Transverse colon (tissue), 4 donors: Measurements from ENCODE around the gene UBAP2L. TPM values are rescaled to one million over a fixed set of nuclear protein-coding genes. Genes with fewer than 3 reads are reported as not detected.

ENCODE experiments used
- DNase-seq: peaks from one replicate; pipeline ENCODE4 v3.0.0-alpha.2; 2019
- H3K27ac ChIP-seq, 4 donors: fragments of 200-600 bp; sonication (generic); 2 replicates each; pipeline ENCODE4 v1.5.1; 2016 to 2018; ENCODE audit warnings: inconsistent platforms in 4 of 4
- H3K27me3 ChIP-seq: fragments of 200-600 bp; sonication (generic); 2 replicates; pipeline ENCODE4 v1.5.1; 2017; ENCODE audit warnings: inconsistent platforms
- H3K36me3 ChIP-seq, 4 donors: fragments of 200-600 bp; sonication (generic); 2 replicates each; pipeline ENCODE4 v1.5.1; 2017 to 2019; ENCODE audit warnings: inconsistent platforms in 4 of 4
- H3K4me1 ChIP-seq, 4 donors: fragments of 200-600 bp; sonication (generic); 2 replicates each; pipeline ENCODE4 v1.5.1; 2017 to 2020; ENCODE audit warnings: inconsistent platforms in 4 of 4
- H3K4me3 ChIP-seq, 4 donors: fragments of 200-600 bp; sonication (generic); 1 replicate in 1 of 4; 2 replicates in 3 of 4; pipeline versions ENCODE4 v1.5.1 to v1.6.1; 2017 to 2019; ENCODE audit warnings: inconsistent platforms in 4 of 4
- H3K9me3 ChIP-seq, 2 donors: fragments of 200-600 bp; sonication (generic); 2 replicates each; pipeline ENCODE4 v1.5.1; 2017 to 2019; ENCODE audit warnings: inconsistent platforms in 2 of 2
- EP300 ChIP-seq: sonication (generic); formaldehyde crosslinking; IDR thresholded peaks from one replicate; pipeline ENCODE4 v1.6.1; 2017; ENCODE audit warnings: antibody characterized with exemption, low read depth
- POLR2A ChIP-seq: fragments of 450-650 bp; IDR thresholded peaks from one replicate; pipeline ENCODE4 v1.6.1; 2016; ENCODE audit warnings: antibody characterized with exemption, mild to moderate bottlenecking, moderate library complexity
- POLR2AphosphoS5 ChIP-seq, 3 donors: sonication (generic); formaldehyde crosslinking; IDR thresholded peaks; one replicate each; pipeline ENCODE4 v1.6.1; 2016; ENCODE audit warnings: antibody characterized with exemption in 3 of 3
- WGBS, 2 donors: methylation state at CpG; one replicate each; pipeline ENCODE4 v1.1.5; 2018; ENCODE audit warnings: low coverage in 1 of 2; 5-methylcytosine and 5-hydroxymethylcytosine counted together
- in situ Hi-C, 4 donors: fragments of 200-750 bp; cut with MboI; loops; one replicate each; pipeline versions ENCODE4 v1.15.0 to v1.15.1; 2017; ENCODE audit warnings: low sequenced_read_pairs in 3 of 4, low pct_ligation_motif_present in 1 of 4, low pct_unique_long_range_greater_than_20kb in 1 of 4
- intact Hi-C: fragments of 100-400 bp; cut with DNase I; formaldehyde crosslinking; loops from one replicate; pipeline ENCODE4 v1.15.1; 2023; ENCODE audit warnings: low total_unique reads
- total RNA-seq, 4 donors: library from RNA; depleted of rRNA; stranded (reverse); fragments of >200 nt; gene quantifications; one replicate each; pipeline ENCODE4 v1.1.0, GENCODE V29; 2016
- TF ChIP-seq, protein P1 (sequence below), 5 experiments: fragments of 200-600 bp in 3 of 5; fragments of 450-650 bp in 2 of 5; sonication (generic) in 3 of 5; IDR thresholded peaks; 1 replicate in 2 of 5; 2 replicates in 3 of 5; pipeline ENCODE4 v1.5.1; 2016 to 2017; ENCODE audit warnings: antibody characterized with exemption in 5 of 5, inconsistent platforms in 3 of 5, mild to moderate bottlenecking in 2 of 5, moderate library complexity in 1 of 5

UBAP2L gene
- total RNA-seq, 4 donors from 2014 or later, result 42.4 to 62.0 (median 50.6) TPM

- 91% methylated on average over 1 of the region's 1 CpG; no CpG with 5 or more reads in 1 of the 2 donors for WGBS, 2 donors
- H3K36me3 ChIP-seq, result peaks cover 0 to 69% (median 37%) of the 10 kb centered on the region in 4 donors
- intact Hi-C loops, result no loop called here
Observed at GRCh38 chr1:154213274-154213673, 7.5 kb upstream of the UBAP2L start.

DNA sequence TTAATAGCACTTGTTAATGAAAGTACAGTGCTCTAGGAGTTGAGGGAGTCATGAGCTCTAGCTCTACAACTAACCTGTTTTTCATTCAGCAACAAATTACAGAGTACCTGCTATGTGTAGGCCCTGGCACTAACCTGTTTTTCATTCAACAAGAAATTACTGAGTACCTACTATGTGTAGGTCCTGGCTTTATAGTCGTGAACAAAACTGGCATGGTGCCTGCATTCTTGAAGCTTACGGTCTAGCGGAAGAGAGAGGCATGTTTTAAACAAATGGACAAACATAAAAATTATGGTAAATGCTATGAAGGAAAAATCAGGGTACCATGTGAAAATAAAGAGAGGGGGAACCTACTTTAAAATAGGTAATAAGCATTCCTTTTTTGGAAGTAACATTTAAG, 2.2 kb upstream of the UBAP2L start:
- 51 to 54% methylated on average over 3 of the region's 3 CpGs for WGBS, 2 donors
- peaks cover 0 to 28% (median 10%) of the 10 kb centered on the region in 4 donors for H3K36me3 ChIP-seq
- H3K9me3 ChIP-seq, result no peaks in the 10 kb centered on the region
- peak overlapping the region in 1 of 4 donors; percentile 67 for H3K4me3 ChIP-seq
- in situ Hi-C loops (no loop called here), intact Hi-C loops (no loop called here)
- no peaks in the 10 kb centered on the region for H3K27me3 ChIP-seq
- DNase-seq, result no peak
- no peak for TF ChIP-seq EP300
- TF ChIP-seq, protein P1, sequence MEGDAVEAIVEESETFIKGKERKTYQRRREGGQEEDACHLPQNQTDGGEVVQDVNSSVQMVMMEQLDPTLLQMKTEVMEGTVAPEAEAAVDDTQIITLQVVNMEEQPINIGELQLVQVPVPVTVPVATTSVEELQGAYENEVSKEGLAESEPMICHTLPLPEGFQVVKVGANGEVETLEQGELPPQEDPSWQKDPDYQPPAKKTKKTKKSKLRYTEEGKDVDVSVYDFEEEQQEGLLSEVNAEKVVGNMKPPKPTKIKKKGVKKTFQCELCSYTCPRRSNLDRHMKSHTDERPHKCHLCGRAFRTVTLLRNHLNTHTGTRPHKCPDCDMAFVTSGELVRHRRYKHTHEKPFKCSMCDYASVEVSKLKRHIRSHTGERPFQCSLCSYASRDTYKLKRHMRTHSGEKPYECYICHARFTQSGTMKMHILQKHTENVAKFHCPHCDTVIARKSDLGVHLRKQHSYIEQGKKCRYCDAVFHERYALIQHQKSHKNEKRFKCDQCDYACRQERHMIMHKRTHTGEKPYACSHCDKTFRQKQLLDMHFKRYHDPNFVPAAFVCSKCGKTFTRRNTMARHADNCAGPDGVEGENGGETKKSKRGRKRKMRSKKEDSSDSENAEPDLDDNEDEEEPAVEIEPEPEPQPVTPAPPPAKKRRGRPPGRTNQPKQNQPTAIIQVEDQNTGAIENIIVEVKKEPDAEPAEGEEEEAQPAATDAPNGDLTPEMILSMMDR (IDR thresholded peaks at IDR 0.05), result no peak
- no peak for TF ChIP-seq POLR2AphosphoS5 (IDR thresholded peaks at IDR 0.05)
- TF ChIP-seq POLR2A, result no peak
- peaks cover 11 to 46% (median 35%) of the 10 kb centered on the region in 4 donors for H3K4me1 ChIP-seq
- peak overlapping the region in 1 of 4 donors; percentile 92 for H3K27ac ChIP-seq

More at GRCh38 chr1:154213274-154213673, 7.5 kb upstream of the UBAP2L start:
- in situ Hi-C loops, result no loop called here
- no peak for DNase-seq
- Histone ChIP-seq H3K4me3 (no peak overlapping the region), H3K27ac (no peak overlapping the region), H3K9me3 (no peaks in the 10 kb centered on the region), H3K27me3 (no peaks in the 10 kb centered on the region), H3K4me1 (peaks cover 0 to 12% (median 5%) of the 10 kb centered on the region in 4 donors)
- TF ChIP-seq, protein P1 (IDR thresholded peaks at IDR 0.05), result no peak
- TF ChIP-seq EP300, result no peak
- no peak for TF ChIP-seq POLR2A

- intact Hi-C loops, result no loop called here
Observed at GRCh38 chr1:154219541-154219940, 1.2 kb upstream of the UBAP2L start.

DNA sequence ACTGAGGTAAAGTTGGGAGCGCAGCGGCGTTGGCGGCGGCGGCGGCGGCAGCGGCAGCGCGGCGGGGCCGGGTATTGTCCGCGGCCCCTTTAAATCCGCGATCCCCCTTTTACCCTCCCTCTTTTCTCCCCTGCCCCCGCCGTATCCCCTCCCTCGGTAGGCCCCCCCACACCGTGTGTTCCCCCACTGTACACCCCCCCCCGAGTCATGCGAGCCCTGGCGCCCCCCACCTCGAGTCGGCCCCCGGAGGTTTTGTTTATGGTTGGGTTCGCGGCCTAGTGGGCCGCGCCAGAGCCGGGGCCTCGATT, 169 bp downstream of the UBAP2L start:
- peaks cover 0 to 17% (median 5%) of the 10 kb centered on the region in 4 donors for H3K36me3 ChIP-seq
- no peak for DNase-seq
- in situ Hi-C loops (no loop called here), intact Hi-C loops (no loop called here)
- H3K27ac ChIP-seq, result peak overlapping the region; percentile 92 to 99 (median 98)
- 2% methylated on average over 29 of the region's 33 CpGs; no CpG with 5 or more reads in 1 of the 2 donors for WGBS, 2 donors
- peaks cover 11 to 56% (median 42%) of the 10 kb centered on the region in 4 donors for H3K4me1 ChIP-seq
- H3K27me3 ChIP-seq, result no peaks in the 10 kb centered on the region
- no peaks in the 10 kb centered on the region for H3K9me3 ChIP-seq
- peak overlapping the region; percentile 67 to 91 (median 78) for H3K4me3 ChIP-seq
- TF ChIP-seq POLR2A, result no peak
- TF ChIP-seq POLR2AphosphoS5 (IDR thresholded peaks at IDR 0.05), result no peak
- TF ChIP-seq, protein P1 (IDR thresholded peaks at IDR 0.05), result no peak
- TF ChIP-seq EP300, result no peak

More at GRCh38 chr1:154219541-154219940, 1.2 kb upstream of the UBAP2L start:
- peak; percentile 11 for DNase-seq
- H3K9me3 ChIP-seq, result no peaks in the 10 kb centered on the region
- H3K4me1 ChIP-seq, result peaks cover 11 to 55% (median 42%) of the 10 kb centered on the region in 4 donors
- H3K27me3 ChIP-seq, result no peaks in the 10 kb centered on the region
- in situ Hi-C loops, result no loop called here
- WGBS, 2 donors, result 9 to 10% methylated on average over 4 to 5 of the region's 5 CpGs
- peak overlapping the region; percentile 67 to 94 (median 88) for H3K4me3 ChIP-seq
- TF ChIP-seq, protein P1 (IDR thresholded peaks at IDR 0.05), result no peak
- TF ChIP-seq POLR2AphosphoS5 (IDR thresholded peaks at IDR 0.05) (no peak), POLR2A (no peak), EP300 (no peak)
- H3K27ac ChIP-seq, result peak overlapping the region; percentile 92 to 99 (median 98)
- peaks cover 0 to 18% (median 5%) of the 10 kb centered on the region in 4 donors for H3K36me3 ChIP-seq
